ENCODE measurements around the gene MTA1. TPM values are rescaled to one million over a fixed set of nuclear protein-coding genes. Genes with fewer than 3 reads are reported as not detected.

MTA1 gene
- total RNA-seq, 4 donors from 2014 or later = 75.7 to 295 (median 165) TPM

- Histone ChIP-seq H3K27ac (no peak overlapping the region), H3K27me3 (peaks cover 0 to 8% of the 10 kb centered on the region in 2 donors), H3K9me3 (no peaks in the 10 kb centered on the region), H3K4me3 (no peak overlapping the region), H3K4me1 (peaks cover 0 to 15% (median 7%) of the 10 kb centered on the region in 4 donors), H3K36me3 (no peaks in the 10 kb centered on the region)
- DNase-seq = no peak
- TF ChIP-seq POLR2A (IDR thresholded peaks at IDR 0.05) (no peak), CTCF (IDR thresholded peaks at IDR 0.05) (no peak)
These were observed 10.3 kb upstream of the MTA1 start for GRCh38 chr14:105409364-105409763.

GRCh38 chr14:105410642-105411016 is 9.0 kb upstream of the MTA1 start:
- Histone ChIP-seq H3K27ac (no peak overlapping the region), H3K9me3 (no peaks in the 10 kb centered on the region), H3K4me3 (peak overlapping the region in 1 of 4 donors; percentile 42), H3K36me3 (no peaks in the 10 kb centered on the region), H3K27me3 (peaks cover 0 to 8% of the 10 kb centered on the region in 2 donors), H3K4me1 (peaks cover 0 to 15% (median 7%) of the 10 kb centered on the region in 4 donors)
- TF ChIP-seq POLR2A (IDR thresholded peaks at IDR 0.05) (no peak), CTCF (IDR thresholded peaks at IDR 0.05) (no peak)
- no peak for DNase-seq

GRCh38 chr14:105411017-105411941 is 8.3 kb upstream of the MTA1 start:
- no peaks in the 10 kb centered on the region for H3K36me3 ChIP-seq
- H3K4me1 ChIP-seq = peaks cover 0 to 15% (median 7%) of the 10 kb centered on the region in 4 donors
- H3K9me3 ChIP-seq = no peaks in the 10 kb centered on the region
- peak overlapping the region in 3 of 4 donors; percentile 42 to 47 (median 43) for H3K4me3 ChIP-seq
- peaks cover 0 to 8% of the 10 kb centered on the region in 2 donors for H3K27me3 ChIP-seq
- peak in 2 of 3 donors; percentile 56 to 79 for DNase-seq
- TF ChIP-seq POLR2A (IDR thresholded peaks at IDR 0.05) = no peak
- TF ChIP-seq CTCF (IDR thresholded peaks at IDR 0.05) = peak in 1 of 6 experiments; percentile 5
- H3K27ac ChIP-seq = no peak overlapping the region

GRCh38 chr14:105411985-105412770 is 7.4 kb upstream of the MTA1 start:
- H3K4me3 ChIP-seq = peak overlapping the region in 1 of 4 donors; percentile 43
- peaks cover 0 to 8% of the 10 kb centered on the region in 2 donors for H3K27me3 ChIP-seq

More at GRCh38 chr14:105411985-105412770, 7.4 kb upstream of the MTA1 start:
- Histone ChIP-seq H3K27ac (no peak overlapping the region), H3K9me3 (no peaks in the 10 kb centered on the region), H3K4me1 (peaks cover 0 to 15% (median 7%) of the 10 kb centered on the region in 4 donors), H3K36me3 (no peaks in the 10 kb centered on the region)
- TF ChIP-seq POLR2A (IDR thresholded peaks at IDR 0.05) (no peak), CTCF (IDR thresholded peaks at IDR 0.05) (no peak)
- no peak for DNase-seq

All from Peyer's patch (tissue), 4 donors.